ENCODE results near the gene LKAAEAR1.

The LKAAEAR1 gene

GRCh38 chr20:64078934-64079272, 5.3 kb downstream of the LKAAEAR1 start:
- no peak for DNase-seq (ENCODE audit: low spot score)

DNA sequence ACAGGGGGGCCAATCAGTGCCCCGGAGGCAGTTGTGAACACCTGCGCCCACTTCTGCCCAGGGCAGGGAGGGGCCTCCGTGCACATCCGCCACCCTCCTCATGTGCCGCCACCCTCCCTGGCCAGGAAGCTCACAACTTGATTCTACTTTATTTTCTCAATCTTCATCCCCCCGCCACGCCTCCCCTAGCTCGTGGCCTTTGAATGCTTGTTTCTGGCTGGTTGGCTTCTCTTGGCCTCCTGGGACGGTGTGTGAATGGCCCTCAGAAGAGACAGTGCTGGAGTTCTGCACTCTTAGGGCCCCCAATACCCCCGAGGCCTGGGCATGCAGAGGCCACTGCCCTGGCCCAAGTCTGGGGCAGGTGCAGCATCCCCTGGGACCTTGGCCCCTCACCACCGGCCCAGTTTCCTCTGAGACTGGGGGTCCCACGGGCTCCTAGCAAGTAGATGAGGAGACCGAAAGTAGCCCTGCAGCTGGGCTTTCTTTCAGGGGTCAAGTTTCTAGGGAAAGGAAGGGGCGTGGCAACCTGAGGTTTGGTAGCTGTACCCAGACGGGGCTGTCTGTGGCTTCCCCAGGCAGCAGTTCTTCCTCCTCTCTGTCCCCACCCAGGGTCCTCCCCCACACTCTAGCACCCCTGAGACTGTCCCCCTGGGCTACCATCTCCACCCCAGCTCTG, 6.2 kb downstream of the LKAAEAR1 start:
- peak; percentile 61 for DNase-seq (ENCODE audit: low spot score)

DNA sequence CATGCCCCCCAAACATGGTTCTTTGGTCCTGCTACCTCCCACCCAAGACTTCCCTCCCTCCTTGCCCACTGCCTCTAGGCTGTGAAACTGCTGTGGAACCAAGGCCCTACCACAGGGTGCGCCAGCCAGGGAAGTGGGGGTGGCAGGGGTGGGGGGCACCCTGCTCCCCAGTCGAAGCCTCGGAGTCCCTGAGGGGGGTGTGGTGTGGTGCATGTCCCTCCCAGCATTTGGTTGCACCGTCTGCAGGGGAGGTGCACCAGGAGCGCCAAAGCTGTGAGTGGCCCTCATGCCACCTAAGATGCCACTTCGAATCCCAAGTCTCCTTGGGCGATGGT, 6.7 kb downstream of the LKAAEAR1 start:
- DNase-seq (ENCODE audit: low spot score), result no peak

- no peak for DNase-seq (ENCODE audit: low spot score)
These were observed 7.1 kb downstream of the LKAAEAR1 start for GRCh38 chr20:64077094-64077493.

DNA sequence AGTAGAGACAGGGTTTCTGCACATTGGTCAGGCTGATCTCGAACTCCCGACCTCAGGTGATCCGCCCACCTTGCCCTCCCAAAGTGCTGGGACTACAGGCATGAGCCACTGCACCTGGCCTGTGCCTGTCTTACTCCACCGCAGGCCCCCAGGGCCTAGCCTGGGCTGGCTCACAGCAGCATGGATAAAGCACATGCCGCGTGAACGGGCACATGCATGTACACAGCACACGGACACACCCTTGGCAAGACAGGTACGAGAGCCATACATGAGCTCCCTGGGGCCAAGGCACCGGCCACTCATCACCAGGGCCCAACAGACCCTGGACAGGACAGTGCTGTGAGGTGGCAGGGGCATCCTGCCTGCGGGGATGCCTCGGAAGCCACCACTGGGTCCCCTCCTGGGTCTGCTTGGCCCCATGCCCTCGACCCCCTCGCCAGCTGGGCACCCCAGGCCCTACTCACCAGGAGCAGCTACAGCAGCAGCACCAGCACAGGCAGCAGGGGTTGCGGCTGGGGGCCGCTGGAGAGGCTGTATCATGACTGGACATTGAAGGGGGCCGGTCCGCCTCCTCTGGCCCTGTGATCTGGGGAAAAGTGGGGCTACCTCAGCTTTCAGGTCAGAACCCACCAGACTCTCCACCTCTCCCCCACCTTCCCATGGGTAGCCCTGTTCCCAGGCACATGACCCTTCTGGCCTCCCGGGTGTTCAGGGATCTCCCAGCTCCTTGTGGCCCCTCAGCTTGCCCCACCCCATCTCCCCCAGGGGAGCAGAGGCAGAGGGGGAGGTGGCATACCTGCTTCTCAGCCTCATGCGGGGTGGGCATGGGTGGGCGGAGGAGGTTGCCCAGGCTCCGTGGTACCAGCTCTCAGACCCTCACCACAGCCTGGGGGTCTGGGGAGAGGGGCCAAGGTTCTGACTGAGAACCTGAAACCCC, 7.9 kb downstream of the LKAAEAR1 start:
- no peak for DNase-seq (ENCODE audit: low spot score)

- DNase-seq (ENCODE audit: low spot score), result no peak
These were observed 8.6 kb downstream of the LKAAEAR1 start for GRCh38 chr20:64075556-64075955.

DNA sequence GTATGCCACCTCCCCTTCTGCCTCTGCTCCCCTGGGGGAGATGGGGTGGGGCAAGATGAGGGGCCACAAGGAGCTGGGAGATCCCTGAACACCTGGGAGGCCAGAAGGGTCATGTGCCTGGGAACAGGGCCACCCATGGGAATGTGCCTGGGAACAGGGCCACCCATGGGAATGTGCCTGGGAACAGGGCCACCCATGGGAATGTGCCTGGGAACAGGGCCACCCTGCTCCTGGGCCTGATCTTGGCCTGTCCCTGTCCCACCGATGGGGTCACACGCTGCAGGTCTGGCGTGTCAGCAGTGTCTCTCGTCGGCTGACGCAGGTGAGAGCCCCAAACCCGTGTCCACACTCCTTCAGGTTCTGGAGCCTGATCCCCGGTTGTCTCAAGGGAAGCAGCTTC, 9.2 kb downstream of the LKAAEAR1 start:
- DNase-seq (ENCODE audit: low spot score), result no peak

DNA sequence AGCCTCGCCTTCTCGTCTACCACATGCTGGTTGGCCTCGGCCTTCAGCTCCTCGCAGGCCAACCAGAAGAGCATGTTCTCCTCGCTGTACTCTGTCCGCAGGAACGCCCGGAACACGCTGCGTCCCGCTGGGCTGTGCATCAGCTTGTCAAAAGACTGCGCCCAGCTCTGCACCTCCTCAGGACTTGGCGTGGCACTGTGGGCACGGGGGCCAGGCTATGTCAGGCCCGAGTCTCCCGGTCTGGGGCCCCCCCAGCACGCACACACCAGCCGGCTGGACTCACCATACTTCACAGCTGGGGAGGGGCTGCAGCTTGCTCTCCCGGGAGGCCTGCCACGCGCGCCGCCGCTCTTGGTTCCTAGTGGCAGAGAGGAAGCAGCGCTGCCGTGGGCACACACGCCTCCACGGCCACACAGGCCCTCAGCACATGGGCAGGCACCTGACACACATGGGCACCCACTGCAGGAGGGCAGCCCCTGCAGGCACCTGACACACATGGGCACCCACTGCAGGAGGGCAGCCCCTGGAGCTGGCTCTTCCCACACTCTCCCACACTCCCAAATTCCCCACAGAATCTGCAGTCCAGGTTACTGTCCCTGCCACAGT, 9.9 kb downstream of the LKAAEAR1 start:
- no peak for DNase-seq (ENCODE audit: low spot score)

DNA sequence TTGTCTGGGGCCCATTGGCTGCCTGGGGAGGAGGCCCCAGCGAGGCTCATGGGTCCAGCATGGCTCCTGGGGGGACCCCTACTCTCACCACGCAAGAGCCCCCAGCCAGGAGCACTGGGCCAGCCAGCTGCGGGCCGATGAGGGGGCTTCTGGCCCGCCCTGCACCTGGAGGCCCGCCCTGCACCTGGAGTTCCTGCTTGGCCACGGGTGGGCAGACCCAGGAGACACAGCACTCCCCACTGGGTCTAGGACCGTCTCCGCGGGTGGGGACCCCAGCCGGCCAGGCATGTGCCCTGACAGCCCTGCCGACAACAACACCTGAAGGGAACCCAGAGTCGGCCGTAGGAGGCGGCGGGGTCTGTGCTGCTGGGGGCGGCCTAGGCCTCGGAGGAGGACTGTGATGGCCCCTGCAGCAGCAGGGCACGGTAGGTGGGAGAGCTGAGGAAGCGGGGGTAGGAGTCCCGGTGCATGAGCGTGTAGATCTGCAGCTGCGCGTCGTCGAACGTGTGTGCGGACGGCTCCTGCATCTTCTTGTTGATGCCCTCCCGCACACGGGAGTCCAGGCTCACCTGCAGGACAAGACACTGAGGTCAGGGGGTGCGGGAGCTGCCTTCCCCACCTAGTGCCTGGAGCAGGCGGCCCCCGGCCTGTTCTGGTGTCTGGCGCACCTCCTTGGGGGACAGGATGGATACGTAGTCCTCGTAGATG, 10.6 kb downstream of the LKAAEAR1 start:
- DNase-seq (ENCODE audit: low spot score), result no peak

DNA sequence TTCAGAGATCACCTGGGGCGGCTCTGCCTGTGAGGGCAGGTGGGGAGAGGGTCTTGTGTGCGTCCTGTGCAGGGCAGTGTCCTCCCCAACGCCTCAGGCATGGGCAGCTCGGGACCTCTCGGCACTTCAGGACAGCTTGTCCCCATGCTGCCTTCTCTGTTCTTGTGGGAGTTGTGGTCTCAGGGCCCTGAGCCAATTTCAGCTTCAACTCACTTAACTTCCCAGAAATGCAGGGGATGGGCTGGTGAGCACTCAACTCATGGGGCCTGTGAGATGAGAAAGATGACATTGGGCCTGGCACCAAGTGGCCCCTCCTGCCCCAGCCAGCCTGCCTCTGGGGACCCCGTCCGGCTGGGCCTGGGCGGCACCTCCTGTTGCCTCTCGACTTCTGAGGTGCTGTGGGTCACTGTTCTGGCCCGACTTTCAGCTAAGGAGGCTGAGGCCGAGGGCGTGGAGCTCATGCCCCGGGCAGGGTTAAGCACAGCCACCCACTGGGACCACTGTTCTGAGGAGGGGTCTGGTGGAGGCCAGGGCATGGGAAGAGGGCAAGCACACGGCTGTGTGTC, 11.6 kb downstream of the LKAAEAR1 start:
- no peak for DNase-seq (ENCODE audit: low spot score)

- DNase-seq (ENCODE audit: low spot score), result no peak
These were observed 12.6 kb downstream of the LKAAEAR1 start for GRCh38 chr20:64071341-64072332.

DNA sequence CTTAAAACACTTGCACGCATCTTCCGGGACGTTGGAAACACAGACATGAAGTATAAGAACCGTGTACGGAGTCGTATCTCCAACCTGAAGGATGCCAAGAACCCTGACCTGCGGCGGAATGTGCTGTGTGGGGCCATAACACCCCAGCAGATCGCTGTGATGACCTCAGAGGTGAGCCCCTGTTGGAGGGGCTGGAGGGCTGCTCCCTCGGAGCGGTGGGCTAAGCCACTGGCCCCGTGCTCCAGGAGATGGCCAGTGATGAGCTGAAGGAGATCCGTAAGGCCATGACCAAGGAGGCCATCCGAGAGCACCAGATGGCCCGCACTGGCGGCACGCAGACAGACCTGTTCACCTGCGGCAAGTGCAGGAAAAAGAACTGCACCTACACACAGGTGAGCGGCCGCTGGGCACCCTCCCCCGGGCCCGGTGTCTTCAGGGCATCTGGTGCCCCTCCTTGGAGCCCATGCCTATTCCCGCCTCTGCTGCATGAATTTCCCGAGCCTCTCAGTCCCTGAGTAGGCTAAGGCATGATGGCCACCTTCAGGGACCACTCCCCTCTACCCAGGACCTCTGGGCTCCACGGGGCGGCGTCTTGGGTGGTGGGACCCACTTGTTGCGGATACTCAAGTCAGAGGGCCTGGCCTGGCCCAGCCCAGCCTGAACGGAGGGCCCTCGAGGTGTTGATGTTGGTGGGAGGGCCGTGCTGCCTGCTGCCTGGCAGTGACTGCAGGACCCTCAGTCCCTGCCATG, 13.8 kb downstream of the LKAAEAR1 start:
- no peak for DNase-seq (ENCODE audit: low spot score)

GRCh38 chr20:64069614-64070243, 14.5 kb downstream of the LKAAEAR1 start:
- no peak for DNase-seq (ENCODE audit: low spot score)

DNA sequence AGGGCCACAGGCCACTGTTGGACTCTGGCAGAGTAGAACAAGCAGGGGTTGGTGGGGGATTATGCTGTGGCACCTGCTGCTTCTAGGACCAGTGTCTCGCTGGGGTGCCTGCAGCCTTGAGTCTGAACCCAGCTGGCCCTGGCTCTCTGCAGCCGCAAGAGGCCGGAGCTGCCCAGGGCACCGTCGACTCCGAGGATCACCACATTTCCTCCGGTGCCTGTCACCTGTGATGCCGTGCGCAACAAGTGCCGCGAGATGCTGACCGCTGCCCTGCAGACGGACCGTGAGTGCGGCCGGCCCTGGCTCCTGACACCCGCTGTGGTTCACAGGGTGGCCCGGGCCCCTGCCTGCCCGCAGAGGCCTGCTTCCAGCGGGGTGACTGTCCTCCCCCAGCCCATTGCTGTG, 15.0 kb downstream of the LKAAEAR1 start:
- no peak for DNase-seq (ENCODE audit: low spot score)

DNA sequence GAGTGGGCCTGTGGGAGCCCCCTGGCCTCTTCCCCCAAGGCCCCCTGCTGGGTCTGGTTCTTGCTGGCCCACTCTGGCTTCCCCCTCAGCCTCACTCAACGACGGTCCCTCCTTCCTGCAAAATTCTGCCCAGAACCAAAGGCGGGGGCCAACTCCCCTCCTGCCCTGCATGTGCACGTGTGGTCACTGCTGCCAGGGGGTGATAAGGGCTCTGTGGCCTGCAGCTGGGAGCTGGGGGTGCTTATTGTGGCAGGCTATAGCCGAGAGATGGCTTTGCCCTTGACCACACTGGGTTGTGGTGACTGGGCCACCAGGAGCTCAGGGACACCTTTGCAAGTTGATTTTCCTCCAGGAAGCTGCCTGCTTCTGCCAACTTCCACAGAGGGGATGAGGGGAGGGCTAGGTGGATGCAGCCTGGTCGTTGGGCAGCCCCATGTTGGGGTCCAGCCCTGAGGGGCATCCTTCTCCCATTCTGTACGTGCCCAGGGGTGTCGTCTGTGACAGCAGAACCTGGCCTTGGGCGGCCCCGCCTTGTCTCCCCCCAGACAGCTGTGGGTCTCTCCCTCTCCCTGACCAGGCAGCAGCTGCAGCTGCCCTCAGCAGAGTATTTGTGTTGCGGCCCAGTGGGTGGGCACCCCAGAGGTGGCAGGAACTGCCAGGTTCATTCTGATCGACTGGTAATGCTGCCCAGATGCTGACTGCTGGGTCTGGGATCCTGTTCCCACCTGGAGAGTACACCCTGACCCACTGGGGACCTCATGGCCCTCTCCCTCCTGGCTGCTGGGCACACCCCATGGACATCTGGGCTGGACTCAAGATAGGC, 15.6 kb downstream of the LKAAEAR1 start:
- no peak for DNase-seq (ENCODE audit: low spot score)

DNA sequence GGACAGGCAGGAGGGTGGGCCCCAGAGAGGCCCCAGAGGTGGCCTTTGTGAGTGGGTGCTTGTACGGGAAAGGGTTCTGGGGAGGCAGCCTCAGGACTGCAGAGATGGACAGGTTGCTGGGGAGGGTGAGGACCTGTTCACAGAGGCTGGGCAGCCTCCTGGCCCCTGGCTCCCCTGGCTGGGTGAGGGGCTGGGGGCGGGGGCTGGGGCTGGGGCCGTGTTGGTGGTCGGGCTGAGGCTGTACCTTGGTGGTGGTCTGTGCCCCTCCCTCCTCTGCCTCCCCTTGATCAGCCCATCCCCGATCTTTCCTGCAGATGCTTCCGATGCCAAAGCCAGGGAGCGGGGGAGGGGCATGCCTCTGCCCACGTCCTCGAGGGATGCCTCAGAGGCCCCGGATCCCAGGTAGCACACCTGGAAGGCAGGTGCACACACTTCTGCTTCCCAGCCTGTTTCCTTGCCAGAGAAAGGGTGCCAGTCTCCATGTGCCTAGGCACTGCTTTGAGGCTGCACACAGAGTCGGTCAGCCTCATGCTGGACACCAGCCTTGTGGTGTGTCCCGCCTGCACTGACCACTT, 16.4 kb downstream of the LKAAEAR1 start:
- no peak for DNase-seq (ENCODE audit: low spot score)

DNA sequence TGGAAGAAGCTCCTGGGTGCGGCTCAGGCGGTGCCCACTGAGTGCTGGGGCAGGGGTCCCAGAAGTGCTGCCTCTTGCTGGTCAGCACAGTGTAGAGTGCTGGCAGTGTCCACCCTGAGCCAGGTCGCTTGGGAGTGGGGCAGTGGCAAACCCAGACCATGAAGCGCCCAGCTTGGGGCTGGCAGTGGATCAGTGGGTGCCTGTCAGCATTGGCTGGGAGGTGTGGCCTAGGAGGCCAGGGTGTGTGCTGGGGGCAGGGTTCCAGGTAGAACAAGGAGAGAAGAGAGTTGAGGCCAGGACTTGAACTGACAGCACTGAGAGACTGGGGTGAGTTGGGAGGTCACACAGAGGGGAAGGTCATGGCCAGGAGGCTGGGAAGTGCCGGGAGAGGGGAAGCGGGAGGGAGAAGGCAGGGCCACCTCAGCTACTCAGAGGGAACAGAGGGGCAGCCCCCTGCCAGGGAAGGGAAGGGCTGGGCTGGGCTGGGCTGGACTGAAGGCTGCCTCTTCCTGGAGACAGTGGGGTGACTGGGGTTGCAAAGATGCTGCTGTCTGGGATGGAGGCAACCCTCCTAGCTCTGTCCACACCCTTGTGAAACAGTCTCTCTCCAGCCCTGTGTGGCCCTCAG, 17.1 kb downstream of the LKAAEAR1 start:
- no peak for DNase-seq (ENCODE audit: low spot score)

GRCh38 chr20:64065974-64066343, 18.2 kb downstream of the LKAAEAR1 start:
- DNase-seq (ENCODE audit: low spot score), result no peak
